OCI-LY1 (cell line): ENCODE measurements around the gene SLC16A13.

Source experiments
- EZH2 ChIP-seq: fragments of 200-600 bp; sonication (generic), shearing (Covaris generic); IDR thresholded peaks from 2 replicates; pipeline ENCODE4 v1.8.0; 2017; ENCODE audit warnings: borderline replicate concordance, mixed run types, mild to moderate bottlenecking, antibody characterized with exemption, low read length, moderate library complexity, mixed read lengths
- TF ChIP-seq, protein P1 (sequence below): fragments of 200-600 bp; sonication (generic), shearing (Covaris generic); IDR thresholded peaks from 2 replicates; pipeline ENCODE4 v1.5.1; 2017; ENCODE audit warnings: mild to moderate bottlenecking, antibody characterized with exemption, low read length, moderate library complexity, mixed read lengths

DNA sequence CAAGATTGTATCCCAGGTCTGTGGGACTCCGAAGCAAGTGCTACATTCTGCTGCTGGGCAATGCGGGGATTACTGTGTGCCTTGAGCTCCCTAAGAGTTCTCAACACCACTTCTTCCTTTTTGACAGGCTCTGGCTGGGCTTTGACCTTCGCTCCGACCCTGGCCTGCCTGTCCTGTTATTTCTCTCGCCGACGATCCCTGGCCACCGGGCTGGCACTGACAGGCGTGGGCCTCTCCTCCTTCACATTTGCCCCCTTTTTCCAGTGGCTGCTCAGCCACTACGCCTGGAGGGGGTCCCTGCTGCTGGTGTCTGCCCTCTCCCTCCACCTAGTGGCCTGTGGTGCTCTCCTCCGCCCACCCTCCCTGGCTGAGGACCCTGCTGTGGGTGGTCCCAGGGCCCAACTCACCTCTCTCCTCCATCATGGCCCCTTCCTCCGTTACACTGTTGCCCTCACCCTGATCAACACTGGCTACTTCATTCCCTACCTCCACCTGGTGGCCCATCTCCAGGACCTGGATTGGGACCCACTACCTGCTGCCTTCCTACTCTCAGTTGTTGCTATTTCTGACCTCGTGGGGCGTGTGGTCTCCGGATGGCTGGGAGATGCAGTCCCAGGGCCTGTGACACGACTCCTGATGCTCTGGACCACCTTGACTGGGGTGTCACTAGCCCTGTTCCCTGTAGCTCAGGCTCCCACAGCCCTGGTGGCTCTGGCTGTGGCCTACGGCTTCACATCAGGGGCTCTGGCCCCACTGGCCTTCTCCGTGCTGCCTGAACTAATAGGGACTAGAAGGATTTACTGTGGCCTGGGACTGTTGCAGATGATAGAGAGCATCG is 2.4 kb downstream of the SLC16A13 start:
- TF ChIP-seq, protein P1, sequence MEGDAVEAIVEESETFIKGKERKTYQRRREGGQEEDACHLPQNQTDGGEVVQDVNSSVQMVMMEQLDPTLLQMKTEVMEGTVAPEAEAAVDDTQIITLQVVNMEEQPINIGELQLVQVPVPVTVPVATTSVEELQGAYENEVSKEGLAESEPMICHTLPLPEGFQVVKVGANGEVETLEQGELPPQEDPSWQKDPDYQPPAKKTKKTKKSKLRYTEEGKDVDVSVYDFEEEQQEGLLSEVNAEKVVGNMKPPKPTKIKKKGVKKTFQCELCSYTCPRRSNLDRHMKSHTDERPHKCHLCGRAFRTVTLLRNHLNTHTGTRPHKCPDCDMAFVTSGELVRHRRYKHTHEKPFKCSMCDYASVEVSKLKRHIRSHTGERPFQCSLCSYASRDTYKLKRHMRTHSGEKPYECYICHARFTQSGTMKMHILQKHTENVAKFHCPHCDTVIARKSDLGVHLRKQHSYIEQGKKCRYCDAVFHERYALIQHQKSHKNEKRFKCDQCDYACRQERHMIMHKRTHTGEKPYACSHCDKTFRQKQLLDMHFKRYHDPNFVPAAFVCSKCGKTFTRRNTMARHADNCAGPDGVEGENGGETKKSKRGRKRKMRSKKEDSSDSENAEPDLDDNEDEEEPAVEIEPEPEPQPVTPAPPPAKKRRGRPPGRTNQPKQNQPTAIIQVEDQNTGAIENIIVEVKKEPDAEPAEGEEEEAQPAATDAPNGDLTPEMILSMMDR = no peak; the same call in 1 of the 2 replicates
- no peak for TF ChIP-seq EZH2
